AG08395 (cell line): ENCODE measurements around the gene CCNY.

Experiments
- DNase-seq: peaks from one replicate; pipeline ENCODE4 v3.0.0; 2012; ENCODE audit warnings: mixed read lengths, low spot score

The CCNY gene

DNA sequence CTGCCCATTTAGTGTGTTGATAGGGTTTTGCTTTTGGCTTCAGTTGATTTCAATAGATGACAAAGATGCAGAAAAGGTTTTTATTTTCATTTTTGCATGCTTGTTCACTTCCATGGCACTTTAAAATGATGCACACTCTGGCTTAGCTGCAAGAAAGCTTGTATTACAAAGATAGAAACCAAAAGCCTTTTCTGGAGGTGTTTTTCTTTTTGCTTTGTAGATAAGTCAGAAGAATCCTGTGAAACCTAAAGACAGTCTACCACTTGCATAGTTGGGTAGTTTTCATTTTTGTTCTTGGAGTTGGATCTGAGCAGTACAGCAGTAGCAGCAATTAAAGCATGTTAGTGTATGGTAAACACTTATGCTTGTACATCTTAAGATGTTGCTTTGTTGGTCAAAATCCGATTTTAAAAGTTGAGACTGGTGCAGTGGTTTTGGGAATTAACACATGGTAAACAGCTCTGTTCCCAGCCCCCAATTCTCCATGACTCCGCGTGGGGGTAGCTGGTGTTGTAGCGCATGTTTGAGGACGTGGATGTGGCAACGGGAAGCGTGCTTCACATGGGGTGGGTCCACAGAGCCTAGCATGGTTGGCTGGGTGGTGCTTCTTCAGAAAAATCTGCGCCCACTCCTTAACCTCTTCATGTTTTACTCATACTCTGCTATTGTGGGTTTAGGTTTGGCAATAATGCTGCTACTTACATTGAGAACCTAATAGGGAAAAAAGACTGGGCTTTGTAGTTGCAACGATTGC lies 19.8 kb downstream of the CCNY start:
- DNase-seq, result peak; percentile 58

DNA sequence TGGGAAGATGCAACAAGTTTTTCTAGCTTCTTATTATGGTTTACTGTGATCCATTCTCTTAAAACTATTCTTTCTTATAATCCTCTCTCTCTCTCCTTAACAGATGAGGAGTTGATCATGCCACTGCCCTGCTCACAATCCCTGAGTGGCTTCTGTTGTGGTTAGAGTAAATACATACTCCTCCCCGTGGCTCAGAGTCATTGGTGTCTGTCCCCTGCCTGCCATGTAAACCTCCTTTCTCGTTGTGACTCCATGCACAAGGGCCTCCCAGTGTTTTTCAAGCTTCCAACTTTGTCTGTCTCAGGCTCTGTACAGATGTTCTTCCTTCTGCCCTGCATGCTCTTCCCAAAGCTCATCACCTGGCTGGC lies 20.4 kb downstream of the CCNY start:
- no peak for DNase-seq

DNA sequence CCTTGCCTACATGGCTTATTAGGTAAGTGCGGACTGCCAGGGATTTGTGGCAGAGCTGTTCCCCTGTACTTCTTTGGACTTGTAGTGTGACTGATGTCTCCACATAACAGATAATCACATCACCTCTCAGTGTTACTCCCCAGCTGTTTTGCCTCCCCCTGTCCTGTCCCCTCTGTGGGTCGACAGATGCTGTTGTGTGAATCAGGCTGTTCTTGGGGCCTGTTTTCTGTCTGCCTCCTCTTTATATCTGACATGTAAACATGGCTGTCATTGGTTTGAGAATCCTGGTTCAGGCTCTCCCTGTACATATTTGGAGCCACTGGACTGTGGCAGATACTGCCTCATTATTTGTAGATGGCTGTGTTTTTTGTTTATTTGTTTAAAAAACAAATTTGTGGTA lies 22.7 kb downstream of the CCNY start:
- no peak for DNase-seq

DNA sequence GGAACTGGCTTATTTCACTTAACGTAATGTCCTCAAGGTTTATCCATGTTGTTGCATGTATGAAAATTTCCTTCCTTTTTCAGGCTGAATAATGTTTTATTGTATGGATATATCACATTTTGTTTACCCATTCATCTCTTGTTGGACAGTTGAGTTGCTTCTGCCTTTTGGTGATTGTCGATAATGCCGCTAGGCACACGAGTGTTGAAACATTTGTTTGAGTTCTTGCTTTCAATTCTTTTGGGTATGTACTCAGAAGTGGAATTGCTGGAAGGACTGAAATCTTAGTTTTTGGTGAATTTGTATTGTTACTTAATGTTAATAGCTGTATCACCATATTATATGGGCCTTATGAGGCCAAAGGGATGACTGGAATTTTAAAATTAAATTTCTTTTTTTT lies 23.6 kb downstream of the CCNY start:
- DNase-seq, result no peak

DNA sequence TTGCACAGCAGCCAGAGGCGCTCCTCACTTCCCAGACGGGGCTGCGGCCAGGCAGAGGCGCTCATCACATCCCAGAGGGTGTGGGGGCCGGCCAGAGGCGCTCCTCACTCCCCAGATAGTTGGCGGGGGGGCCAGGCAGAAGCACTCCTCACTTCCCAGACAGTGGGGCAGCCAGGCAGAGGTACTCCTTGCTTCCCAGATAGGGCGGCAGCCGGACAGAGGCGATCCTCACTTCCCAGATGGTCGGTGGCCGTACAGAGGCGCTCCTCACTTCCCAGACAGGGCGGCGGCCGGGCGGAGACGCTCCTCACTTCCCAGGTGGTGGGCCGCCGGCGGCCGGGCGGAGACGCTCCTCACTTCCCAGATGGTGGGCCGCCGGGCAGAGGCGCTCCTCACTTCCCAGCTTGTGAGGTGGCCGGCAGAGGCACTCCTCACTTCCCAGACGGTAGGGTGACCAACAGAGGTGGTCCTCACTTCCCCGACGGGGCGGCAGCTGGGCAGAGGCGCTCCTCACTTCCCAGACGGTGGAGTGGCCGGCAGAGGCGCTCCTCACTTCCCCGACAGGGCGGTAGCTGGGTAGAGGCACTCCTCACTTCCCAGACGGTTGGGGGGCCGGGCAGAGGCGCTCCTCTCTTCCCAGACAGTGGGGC lies 26.5 kb downstream of the CCNY start:
- no peak for DNase-seq

DNA sequence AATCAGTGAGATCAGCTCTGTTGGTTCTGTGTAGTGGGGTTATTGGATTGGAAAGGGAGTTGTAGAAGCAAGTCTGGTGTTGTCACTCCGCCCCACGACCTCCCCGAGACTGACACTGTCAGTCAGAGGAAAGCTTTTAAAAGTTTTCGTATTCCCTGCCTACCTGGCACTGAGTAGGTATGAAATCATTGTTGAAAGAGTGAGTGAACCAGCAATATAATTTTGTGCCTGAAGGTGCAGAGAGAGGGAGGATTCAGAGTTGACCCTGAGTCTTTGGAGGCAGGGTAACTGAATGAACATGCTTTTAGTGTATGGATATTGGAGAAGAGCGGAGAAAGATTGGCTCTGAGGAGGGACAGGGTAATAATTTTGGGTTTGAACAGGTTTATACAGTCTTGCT lies 27.3 kb downstream of the CCNY start:
- no peak for DNase-seq

DNA sequence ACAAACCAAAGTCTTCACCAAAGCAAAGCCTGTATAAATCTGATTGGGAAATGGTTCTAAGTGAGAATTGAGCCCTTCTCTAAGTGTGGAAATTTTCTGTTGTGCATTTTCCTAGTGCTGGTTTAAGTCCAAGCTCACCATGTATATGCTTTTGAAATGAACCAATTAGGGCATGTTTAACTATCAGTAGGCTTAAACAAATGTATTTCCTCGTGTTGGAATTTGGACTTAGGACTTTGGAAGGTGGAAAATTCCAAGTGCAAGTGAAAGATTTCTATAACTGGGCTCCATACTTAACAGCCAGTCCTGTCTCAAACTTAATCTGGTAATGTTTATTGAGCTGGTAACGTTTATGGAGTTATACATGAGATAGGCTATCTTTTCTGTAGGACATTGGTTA lies 28.5 kb downstream of the CCNY start:
- no peak for DNase-seq

DNA sequence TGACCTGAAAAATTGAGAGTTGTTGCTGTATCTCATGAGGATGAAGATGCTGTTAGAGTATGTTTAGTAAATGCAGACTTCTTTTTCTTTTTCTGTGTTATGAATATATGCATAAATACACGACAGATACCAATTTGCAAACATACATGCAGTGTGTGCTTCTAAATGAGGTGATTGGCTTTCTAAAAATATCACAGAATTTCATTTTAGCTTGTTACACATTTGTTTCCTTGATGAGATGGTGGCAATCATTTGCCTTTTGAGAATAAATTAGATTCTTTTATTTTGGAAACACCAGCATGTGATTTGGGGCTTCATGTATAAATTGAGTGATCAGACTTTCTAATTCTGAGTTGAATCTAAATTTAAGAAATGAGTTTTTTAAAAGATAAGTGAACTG lies 29.7 kb downstream of the CCNY start:
- no peak for DNase-seq

DNA sequence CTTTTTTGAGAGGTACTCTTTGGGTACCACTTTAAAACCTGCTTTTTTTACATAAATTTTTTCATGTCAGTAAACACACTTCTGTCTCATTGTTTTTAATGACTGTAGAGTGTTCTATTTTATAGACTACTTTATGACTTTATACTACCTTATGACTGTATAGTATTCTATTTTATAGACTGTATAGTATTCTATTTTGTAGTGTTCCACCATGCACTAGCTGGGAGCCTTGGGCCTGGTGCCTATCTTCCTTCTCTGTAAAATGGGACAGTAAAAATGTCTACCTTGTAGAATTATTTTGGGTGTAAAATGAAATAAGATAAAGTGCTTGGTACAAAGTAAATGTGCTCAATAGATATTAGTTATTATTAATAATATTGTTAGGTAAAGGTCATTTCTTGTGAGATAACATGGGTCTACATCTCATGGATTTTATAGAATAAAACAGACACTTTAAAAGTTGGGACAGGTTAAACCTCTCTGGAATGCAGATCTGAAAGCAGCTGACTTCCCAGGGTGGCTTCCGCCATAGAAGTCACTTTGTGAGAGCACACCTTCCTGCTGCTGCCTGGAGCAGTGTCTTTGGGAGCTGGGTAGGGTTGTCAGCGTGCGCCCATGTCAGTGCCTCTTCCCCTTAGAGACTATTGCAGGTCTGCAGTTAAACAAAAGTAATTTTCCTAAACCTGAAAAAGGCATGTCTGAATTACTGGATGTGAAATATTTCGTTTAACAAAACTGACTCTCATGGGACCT lies 31.0 kb downstream of the CCNY start:
- DNase-seq, result no peak

DNA sequence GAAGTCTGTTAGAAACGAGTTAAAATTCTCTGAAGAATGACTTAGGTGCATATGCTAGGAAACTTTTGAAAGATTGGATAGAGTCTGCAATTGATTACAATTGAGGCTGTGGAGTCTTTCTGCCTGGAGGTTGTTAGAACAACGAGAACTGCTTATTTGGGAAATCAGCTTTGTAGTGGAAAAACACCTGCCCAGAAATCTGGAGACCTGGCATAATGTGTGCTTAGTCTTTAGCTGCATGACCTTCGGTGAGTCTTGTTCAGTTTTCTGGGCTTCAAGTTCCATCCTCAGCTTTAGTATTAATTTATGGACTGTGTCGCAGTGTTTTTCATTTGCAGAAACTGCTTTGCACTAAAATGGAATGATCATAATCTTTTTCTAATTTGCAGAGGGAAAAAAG lies 31.7 kb downstream of the CCNY start:
- no peak for DNase-seq

DNA sequence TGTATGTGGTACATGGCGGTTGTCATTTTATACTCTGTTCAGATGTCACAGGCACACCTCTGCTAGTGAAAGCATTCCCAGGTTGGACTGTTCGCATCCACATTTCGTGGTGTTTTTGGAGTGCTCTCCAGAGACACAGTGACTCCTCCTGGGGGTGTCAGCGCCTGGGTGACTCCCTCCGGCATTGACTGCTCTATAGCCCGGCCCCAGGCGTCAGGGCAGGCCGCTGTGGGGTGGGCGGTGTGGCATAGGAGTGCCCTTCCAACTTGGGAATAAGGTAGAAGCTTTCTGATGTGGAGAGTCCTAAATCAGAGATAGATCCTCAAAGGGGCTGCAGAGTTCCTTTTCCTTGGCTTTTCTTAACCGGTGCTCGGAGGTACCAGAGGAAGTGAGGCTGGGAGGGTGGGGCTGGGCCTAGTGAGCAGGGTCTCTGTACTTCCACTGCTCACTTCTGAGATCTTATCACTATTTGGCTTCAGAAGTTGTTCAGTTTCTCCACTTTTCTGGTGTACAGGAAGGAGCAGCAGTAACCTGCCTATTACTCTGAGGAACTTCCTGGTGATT lies 32.3 kb downstream of the CCNY start:
- no peak for DNase-seq

DNA sequence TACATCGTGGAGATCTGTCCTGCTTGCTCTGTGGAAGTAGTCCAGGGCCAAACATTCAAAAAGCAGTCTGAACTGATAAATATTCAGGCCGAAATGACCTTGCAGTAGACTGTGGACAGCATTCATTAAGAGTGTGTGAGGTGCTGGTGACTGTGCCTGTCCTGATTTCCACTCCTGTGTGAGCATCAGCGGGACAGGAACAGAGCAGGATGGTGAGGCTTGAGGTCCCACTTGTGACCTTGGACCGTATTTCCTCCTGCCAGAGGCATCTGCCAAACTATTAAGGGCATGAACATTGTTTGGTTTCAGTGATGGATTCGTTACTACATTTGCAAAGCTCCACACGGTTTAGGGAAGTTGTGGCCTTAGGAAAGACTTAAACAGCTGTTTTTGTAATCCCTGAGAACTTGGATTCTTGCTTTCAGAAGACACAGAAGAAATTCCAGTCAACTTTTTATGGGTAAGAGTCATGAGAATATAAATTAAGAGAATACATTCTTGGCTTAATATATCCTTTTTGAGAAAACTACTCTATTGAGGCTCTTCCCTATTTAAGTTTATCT lies 32.8 kb downstream of the CCNY start:
- DNase-seq, result no peak

DNA sequence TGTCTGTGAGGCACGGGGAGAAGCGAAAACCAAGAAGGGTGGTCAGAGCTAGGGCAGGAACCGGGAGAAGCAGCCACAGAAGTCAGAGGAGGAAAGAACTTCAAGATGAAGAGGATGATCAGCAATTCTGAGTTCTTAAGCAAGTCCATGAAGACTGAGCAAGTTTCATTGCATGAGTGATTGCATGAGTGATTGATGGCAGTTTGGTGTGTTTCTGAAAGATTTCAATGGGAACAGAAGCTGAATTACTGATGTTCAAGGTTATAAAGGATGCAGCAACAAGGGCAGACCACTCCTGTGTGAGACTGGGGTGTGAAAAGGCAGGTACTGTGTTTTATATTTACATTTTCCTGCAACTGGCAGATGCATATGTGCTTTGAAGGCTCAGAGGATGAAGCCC lies 35.4 kb downstream of the CCNY start:
- no peak for DNase-seq

DNA sequence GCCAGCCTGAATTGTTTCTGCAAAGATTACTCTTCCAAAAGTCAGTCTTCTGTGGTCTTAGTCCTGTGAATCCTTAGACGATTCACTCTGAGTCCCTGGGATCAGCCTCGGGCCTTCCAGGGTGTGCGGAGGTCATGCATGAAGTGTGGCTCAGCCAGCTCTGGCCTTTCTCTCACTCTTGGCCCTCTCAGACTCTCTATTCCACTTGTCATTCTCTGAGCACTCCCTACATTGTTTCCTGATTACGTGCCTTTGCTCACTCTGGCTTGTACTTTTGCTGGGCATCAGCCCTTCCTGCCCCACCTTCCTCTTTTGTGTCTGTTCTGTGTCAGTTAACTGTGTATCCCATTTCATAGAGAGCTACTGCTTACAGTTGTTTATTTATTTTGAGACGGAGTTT lies 36.0 kb downstream of the CCNY start:
- peak; percentile 15 for DNase-seq

DNA sequence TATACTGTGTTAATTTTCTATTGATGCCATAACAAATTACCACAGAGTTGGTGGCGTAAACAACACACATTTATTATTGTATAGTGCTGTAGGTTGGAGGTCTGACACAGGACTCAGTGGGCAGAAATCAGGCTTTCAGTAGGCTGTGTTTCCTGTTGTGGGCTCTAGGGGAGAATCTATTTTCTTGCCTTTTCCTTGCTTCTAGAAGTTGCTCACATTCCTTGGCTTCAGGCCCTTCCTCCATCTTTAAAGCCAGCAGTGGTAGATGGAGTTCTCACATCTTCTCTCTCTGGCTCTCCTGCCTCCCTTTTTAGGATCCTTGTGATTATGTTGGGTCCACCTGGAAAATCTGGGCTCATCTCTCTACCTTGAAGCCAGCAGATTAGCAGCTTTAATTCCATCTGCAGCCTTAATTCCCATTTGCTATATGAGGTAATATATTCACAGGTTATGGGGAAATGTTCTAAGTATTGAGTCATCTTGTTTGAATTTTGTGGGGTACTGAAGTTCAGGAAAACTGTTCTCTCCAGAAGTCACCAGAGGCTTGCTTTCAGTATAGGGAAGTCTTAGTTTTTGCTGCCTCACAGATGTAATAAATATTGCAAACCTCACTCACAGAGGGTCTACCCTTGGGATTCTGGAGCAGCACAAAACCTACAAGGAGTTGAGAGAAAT lies 38.9 kb downstream of the CCNY start:
- DNase-seq, result no peak

DNA sequence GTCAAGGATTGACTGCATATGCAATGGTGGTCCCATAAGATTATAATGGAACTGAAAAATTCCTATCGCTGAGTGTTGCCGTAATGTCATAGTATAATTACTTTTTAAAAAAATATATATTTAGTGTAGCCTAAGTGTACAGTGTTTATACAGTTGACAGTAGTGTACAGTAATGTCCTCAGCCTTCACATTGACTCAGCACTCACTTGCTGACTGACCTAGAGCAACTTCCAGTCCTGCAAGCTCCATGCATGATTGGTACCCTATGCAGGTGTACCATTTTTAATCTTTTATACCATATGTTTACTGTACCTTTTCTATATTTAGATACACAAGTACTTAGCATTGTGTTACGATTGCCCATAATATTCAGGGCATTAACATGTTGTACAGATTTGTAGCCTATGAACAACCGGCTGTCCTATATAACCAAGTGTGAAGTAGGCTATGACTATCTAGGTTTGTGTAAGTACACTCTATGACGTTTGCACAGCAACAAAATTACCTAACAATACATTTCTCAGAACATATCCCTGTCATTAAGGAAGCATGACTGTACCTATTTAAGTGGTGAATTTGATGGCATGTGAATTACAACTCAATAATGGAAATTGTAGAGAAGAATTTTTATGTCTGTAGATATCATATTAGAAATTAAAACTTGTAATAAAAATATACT lies 40.9 kb downstream of the CCNY start:
- DNase-seq, result no peak

DNA sequence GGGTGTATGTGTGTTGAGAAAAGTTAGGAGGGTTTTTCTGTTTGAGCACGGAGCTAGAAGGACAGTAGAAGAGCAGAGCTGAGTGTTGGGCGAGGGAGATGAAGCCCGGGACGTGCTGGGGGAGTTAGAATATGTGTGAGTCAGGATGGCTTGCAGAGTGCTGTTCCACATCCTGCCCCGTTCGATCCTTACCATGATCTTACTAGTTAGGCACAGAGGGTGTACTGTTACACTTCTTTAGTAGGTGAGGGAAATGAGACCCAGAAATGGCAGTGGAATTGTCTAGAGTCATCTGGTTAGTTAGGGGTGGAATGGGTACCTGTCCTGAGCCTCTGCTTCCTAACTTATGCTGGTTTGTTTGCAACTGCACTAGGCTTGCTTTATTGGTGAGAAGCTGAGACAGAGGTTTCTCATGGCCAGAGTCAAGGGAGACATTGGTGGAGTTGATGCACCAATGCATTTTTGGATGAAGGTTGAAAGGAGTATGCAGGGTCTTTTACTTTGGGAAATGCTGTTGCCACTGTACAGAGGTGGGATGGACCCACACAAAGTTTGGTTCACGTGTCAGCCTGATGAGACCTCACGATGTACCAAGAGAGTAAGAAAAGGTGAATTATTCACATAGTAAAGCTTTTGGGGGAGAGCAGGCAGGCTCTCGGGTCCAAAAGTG lies 42.4 kb downstream of the CCNY start:
- no peak for DNase-seq

DNA sequence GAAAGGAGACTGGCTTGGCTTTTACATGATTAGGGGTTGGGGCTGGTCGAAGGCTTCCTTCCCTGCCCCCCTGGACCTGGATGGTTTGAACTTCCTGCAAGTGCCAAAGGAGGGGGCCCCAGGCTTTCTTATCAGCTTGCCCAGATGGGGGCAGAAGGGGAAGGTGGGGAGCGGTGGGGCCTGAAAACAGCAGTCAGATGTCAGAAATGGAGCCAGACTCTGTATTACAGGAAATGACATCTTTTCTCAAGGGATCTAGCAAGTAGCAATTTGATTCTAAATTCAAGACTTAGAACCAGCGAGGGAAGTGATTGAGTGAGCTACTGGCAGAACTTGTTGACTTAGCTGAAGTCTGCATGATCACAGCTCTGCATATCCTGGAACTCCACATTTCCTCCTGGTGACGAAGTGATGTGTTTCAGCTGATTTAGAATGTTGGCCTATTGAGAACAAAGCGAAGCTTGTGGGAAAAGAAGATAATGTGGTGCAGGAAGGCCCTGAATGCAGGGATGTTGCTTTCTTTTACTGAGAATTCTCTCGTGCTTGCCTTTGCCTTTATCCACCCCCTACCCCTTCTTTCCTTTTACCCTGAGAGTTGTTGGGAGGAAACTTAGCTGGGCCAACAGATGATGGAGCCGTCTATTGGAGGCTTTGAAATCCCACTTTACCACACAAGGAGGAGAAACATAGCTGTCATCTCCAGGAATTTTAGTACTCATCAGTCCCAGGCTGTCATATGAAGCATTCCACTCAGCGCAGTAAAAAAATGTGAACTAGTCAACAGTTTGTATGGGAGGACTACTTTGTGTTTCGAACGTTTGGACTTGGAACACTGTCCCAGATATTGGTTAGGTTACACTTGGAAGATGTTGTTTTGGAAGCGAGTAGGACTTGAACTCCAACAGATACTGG lies 43.2 kb downstream of the CCNY start:
- peak; percentile 30 for DNase-seq

DNA sequence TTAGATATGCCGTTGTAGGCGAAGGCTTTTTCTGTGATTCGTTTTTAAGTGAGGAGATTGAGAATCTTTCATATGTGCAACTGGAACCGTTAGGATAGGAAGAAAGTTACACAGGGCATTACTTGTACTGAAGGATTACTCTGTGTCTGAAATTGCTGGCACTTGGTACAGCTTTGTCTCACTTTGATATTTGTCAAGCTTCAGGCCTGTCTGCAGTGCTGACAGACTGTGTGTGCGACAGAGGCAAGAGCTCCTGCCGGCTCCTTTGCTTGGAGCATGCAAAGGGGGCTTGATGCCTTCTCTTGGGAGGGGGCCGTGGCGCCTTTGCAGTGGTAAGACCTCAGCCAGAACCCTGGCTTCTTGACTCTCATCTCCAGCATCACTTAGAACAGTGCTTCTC lies 45.8 kb downstream of the CCNY start:
- DNase-seq, result no peak
